GM10266 (cell line): ENCODE results near the gene HACE1.
"Not testable (repeated sequence)": the region's sequence is repeated elsewhere in the genome, so short reads cannot be mapped to it uniquely, and the experiment has no call there.

Experiments used
- DNase-seq: peaks from one replicate; pipeline ENCODE4 v3.0.0; 2012; ENCODE audit errors: extremely low spot score
- TF ChIP-seq, protein P1 (sequence below): IDR thresholded peaks from 2 replicates; pipeline ENCODE4 v1.5.1; 2012; ENCODE audit warnings: mild to moderate bottlenecking, low read depth; ENCODE audit not compliant: control insufficient read depth, insufficient read depth; ENCODE audit errors: missing control alignments

Gene HACE1, protein sequence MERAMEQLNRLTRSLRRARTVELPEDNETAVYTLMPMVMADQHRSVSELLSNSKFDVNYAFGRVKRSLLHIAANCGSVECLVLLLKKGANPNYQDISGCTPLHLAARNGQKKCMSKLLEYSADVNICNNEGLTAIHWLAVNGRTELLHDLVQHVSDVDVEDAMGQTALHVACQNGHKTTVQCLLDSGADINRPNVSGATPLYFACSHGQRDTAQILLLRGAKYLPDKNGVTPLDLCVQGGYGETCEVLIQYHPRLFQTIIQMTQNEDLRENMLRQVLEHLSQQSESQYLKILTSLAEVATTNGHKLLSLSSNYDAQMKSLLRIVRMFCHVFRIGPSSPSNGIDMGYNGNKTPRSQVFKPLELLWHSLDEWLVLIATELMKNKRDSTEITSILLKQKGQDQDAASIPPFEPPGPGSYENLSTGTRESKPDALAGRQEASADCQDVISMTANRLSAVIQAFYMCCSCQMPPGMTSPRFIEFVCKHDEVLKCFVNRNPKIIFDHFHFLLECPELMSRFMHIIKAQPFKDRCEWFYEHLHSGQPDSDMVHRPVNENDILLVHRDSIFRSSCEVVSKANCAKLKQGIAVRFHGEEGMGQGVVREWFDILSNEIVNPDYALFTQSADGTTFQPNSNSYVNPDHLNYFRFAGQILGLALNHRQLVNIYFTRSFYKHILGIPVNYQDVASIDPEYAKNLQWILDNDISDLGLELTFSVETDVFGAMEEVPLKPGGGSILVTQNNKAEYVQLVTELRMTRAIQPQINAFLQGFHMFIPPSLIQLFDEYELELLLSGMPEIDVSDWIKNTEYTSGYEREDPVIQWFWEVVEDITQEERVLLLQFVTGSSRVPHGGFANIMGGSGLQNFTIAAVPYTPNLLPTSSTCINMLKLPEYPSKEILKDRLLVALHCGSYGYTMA

GRCh38 chr6:104859225-104860146, at the start of gene HACE1:
HACE1 (minus strand) TSS chr6:104859919; CDS start chr6:104859642, 277 bp downstream.
- TF ChIP-seq, protein P1, sequence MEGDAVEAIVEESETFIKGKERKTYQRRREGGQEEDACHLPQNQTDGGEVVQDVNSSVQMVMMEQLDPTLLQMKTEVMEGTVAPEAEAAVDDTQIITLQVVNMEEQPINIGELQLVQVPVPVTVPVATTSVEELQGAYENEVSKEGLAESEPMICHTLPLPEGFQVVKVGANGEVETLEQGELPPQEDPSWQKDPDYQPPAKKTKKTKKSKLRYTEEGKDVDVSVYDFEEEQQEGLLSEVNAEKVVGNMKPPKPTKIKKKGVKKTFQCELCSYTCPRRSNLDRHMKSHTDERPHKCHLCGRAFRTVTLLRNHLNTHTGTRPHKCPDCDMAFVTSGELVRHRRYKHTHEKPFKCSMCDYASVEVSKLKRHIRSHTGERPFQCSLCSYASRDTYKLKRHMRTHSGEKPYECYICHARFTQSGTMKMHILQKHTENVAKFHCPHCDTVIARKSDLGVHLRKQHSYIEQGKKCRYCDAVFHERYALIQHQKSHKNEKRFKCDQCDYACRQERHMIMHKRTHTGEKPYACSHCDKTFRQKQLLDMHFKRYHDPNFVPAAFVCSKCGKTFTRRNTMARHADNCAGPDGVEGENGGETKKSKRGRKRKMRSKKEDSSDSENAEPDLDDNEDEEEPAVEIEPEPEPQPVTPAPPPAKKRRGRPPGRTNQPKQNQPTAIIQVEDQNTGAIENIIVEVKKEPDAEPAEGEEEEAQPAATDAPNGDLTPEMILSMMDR, result no peak
- DNase-seq, result peak; percentile 93

GRCh38 chr6:104908888-104909525, 49.3 kb upstream of the HACE1 start:
- DNase-seq, result no peak
- TF ChIP-seq, protein P1, result no peak

DNA sequence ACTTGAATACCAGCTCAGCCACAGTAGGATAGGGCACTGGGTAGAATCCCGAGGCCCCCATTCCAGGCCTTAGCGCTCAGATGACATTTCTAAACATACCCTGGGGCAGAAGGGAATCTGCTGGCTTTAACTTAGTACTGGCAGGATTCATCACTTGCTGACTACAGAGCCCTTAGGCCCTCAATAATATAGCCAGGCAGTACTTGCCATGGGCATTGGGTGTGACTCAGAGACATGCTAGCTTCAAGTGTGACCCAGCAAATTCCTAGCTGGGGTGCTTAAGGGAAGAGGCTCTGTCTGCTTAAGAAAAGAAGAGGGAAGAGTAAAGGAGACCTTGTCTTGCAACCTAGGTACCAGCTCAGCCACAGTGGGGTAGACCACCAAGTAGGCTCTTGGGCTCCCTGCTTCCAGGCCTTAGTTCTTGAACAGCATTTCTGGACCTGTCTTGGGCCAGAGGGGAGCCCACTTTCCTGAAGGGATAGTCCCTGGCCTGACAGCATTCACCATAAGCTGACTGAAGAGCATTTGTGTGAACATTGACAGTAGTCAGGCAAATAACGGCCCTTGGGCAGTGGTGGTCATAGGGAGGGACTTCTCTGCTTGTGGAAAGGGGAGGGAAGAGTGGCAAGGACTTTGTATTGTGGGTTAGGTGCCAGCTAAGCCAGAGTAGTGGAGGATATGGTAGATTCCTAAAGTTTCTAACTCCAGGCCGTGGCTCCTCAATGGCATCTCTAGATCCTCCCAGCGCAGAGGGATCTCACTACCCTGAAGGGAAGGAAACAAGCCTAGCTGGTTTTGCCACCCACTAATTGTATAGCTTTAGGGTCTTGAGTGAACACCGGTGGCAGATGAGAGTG, 48.5 kb upstream of the HACE1 start:
- DNase-seq, result no peak
- TF ChIP-seq, protein P1, result no peak

GRCh38 chr6:104898893-104899292, 39.2 kb upstream of the HACE1 start:
- not testable (repeated sequence) for DNase-seq

- DNase-seq, result no peak
- TF ChIP-seq, protein P1, result peak; percentile 12
Observed at GRCh38 chr6:104896914-104897313, 37.2 kb upstream of the HACE1 start.

DNA sequence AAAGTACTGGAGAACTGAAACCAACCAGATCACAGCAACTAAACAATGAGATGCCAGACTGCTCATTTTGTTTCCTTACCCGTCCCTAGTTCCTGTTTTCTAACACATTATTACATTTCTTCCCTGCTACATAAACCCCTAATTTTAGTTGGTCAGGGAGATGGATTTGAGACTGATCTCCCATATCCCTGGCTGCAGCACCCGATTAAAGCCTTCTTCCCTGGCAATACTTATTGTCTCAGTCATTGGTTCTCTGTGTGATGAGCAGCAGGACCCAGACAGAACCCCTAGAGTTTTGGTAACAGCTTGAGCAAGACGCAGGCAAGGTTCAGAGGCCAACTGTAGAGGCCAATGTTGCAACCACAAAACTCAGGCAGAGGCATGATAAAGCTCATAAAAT, 28.3 kb upstream of the HACE1 start:
- no peak for DNase-seq
- TF ChIP-seq, protein P1, result no peak
